K562 (cell line): ENCODE measurements around the gene CCNA1.

Source experiments
- ARID3A ChIP-seq: IDR thresholded peaks from 2 replicates; pipeline ENCODE4 v1.6.1; 2012; ENCODE audit warnings: low read depth, low read length, improper control_type of control experiment, borderline replicate concordance
- CTCF ChIP-seq, 3 experiments: IDR thresholded peaks in 2 of 3; conservative IDR thresholded peaks in 1 of 3; 2 replicates each; pipeline ENCODE4 v1.5.1; 2011 to 2012; ENCODE audit warnings: low read length in 3 of 3, mild to moderate bottlenecking in 3 of 3, control low read depth in 2 of 3, improper control_type of control experiment in 1 of 3, inconsistent platforms in 1 of 3, low read depth in 1 of 3, mixed read lengths in 1 of 3, moderate library complexity in 1 of 3; ENCODE audit not compliant: insufficient read depth in 2 of 3
- ELK1 ChIP-seq: sonication (generic); formaldehyde crosslinking; IDR thresholded peaks from 2 replicates; pipeline ENCODE4 v1.8.1; 2022; ENCODE audit warnings: missing genetic modification reagents
- FOXK2 ChIP-seq, 2 experiments: fragments of 450-650 bp; IDR thresholded peaks in 1 of 2; conservative IDR thresholded peaks in 1 of 2; 2 replicates each; pipeline ENCODE4 v1.6.1; 2016; ENCODE audit warnings: low read depth in 2 of 2, mild to moderate bottlenecking in 1 of 2
- NR2C2 ChIP-seq, 2 experiments: fragments of 200-800 bp in 1 of 2; sonication (Bioruptor generic) in 1 of 2; sonication (generic) in 1 of 2; formaldehyde crosslinking in 1 of 2; IDR thresholded peaks; 2 replicates each; pipeline versions ENCODE4 v1.6.1 to v1.8.0; 2016 to 2022; ENCODE audit warnings: mild to moderate bottlenecking in 1 of 2, missing compliant biosample characterization in 1 of 2, missing genetic modification characterization in 1 of 2, missing genetic modification reagents in 1 of 2
- PATZ1 ChIP-seq: fragments of 250-450 bp; sonication (Bioruptor Pico); IDR thresholded peaks from 2 replicates; pipeline ENCODE4 v1.5.0; 2020; ENCODE audit warnings: mild to moderate bottlenecking, borderline replicate concordance
- SIRT6 ChIP-seq: IDR thresholded peaks from one replicate; pipeline ENCODE4 v1.6.1; 2012; ENCODE audit warnings: low read depth, mild to moderate bottlenecking, control low read depth, inconsistent platforms, low read length, moderate library complexity
- SMAD1 ChIP-seq: fragments of 150-350 bp; IDR thresholded peaks from 2 replicates; pipeline ENCODE4 v1.6.1; 2014; ENCODE audit warnings: low read length, low read depth; ENCODE audit not compliant: partially characterized antibody
- TRIM28 ChIP-seq: fragments of 450-650 bp; IDR thresholded peaks from 2 replicates; pipeline ENCODE4 v1.6.1; 2017
- ZBTB7A ChIP-seq: IDR thresholded peaks from 2 replicates; pipeline ENCODE4 v1.6.1; 2011; ENCODE audit warnings: low read depth, mild to moderate bottlenecking, low read length, moderate library complexity, borderline replicate concordance; ENCODE audit not compliant: control insufficient read depth
- ZSCAN29 ChIP-seq: fragments of 450-650 bp; IDR thresholded peaks from 2 replicates; pipeline ENCODE4 v1.6.1; 2017
- TF ChIP-seq, protein P1 (sequence below): fragments of 250-450 bp; sonication (Bioruptor Pico); IDR thresholded peaks from 2 replicates; pipeline ENCODE4 v1.8.0; 2022; ENCODE audit warnings: moderate library complexity, mild to moderate bottlenecking, inconsistent platforms

- TF ChIP-seq ELK1 (CRISPR knock-in tag) (no peak), ZBTB7A (no peak), PATZ1 (no peak), NR2C2 (CRISPR knock-in tag; IDR thresholded peaks at IDR 0.05) (no peak), NR2C2 (tag; IDR thresholded peaks at IDR 0.05) (no peak), ZSCAN29 (no peak), TRIM28 (no peak), CTCF (IDR thresholded peaks at IDR 0.05 in 2 of 3, conservative IDR thresholded peaks at IDR 0.05 in 1 of 3; ENCODE audit: insufficient read depth in 2 of 3, low read depth in 1 of 3, low read length in 3 of 3) (no peak), FOXK2 (conservative IDR thresholded peaks at IDR 0.05 in 1 of 2, IDR thresholded peaks at IDR 0.05 in 1 of 2; ENCODE audit: low read depth in 2 of 2) (no peak), SIRT6 (no peak), SMAD1 (no peak), ARID3A (no peak)
- TF ChIP-seq, protein P1, sequence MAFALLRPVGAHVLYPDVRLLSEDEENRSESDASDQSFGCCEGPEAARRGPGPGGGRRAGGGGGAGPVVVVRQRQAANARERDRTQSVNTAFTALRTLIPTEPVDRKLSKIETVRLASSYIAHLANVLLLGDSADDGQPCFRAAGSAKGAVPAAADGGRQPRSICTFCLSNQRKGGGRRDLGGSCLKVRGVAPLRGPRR, result no peak
Observed at GRCh38 chr13:36413161-36413560, 19.1 kb upstream of the CCNA1 start.
